Stimulated activated CD8-positive, alpha-beta memory T cell treated with anti-CD3 and anti-CD28 coated beads, Interleukin-12 subunit alpha, Interleukin-12 subunit beta, amount 100 ng/mL, for 24 hours (primary cell): ENCODE measurements around the gene FLVCR2.
"Not testable (repeated sequence)": the region's sequence is repeated elsewhere in the genome, so short reads cannot be mapped to it uniquely, and the experiment has no call there.

Experiments used
- DNase-seq: peaks from one replicate; pipeline ENCODE4 v3.0.0-alpha.2; 2020; ENCODE audit errors: extremely low read depth

FLVCR2 gene

DNA sequence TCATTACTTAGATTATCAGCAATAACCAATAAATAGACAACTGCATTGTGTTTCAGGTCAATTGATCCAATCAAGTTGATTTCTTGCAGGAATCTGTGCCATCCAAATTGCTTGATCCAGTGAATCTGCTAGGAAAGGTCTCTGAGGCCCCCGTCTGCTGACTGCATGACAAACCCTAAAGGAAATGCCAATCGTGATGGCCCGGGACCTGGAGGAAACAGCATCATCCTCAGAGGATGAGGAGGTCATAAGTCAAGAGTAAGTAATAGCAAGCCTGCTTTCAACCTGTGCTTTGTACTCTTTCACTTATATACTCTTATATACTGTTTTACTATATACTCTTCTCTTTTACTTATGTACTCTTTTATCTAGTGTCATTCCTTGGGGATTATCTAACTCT lies 84.5 kb downstream of the FLVCR2 start:
- DNase-seq: no peak

DNA sequence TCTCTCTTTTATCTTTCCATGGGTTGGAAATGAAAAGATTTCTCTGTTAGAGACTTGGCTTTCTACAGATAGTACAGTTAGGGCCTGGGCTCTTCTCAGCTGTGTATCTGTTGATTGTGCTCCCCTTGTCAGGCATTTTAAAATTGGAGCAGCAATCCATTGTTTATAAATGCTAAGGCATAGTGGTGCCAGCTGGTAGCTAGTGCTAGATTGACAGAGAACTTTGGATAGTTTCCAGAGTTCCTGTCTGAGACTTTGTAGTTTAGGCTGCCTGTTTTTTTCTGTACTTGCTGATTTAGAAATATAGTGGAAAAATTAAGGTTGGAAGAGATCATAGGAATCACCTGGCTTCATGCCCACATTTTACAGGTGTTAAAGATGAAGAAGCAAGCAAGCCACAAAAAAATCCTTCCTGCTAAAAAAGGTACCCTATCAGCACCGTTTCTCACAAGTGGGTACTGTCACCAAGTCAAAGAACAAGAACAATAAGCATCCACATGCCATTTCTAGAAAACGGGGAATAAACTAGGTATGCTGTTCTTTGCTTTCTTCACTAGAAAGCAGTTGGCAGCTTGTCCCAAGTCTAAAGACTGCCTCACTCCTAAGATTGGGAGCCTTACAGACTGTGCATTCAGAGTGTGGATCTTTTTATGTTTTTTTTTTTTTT lies 88.8 kb downstream of the FLVCR2 start:
- DNase-seq: no peak

DNA sequence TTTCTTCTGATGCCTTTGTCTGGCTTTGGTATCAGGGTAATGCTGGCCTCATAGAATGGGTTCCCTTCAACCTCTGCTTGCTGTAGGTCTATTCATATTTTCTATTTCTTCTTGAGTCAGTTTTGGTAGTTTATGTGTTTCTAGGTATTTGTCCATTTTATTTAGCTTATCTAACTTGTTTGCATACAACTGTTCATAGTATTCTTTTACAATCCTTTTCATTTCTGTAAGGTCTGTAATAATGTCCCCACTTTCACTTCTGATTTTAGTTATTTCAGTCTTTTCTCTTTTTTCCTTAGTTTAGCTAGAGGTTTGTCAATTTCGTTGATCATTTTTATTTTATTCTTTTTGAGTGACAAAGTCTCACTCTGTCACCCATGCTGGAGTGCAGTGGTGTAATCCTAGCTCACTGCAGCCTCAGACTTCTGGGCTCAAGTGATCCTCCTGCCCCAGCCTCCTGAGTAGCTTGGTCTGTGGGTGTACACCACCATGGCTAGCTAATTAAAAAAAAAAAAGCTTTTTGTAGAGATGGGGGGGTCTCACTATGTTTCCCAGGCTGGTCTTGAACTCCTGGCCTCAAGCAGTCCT lies 94.3 kb downstream of the FLVCR2 start:
- DNase-seq: no peak

DNA sequence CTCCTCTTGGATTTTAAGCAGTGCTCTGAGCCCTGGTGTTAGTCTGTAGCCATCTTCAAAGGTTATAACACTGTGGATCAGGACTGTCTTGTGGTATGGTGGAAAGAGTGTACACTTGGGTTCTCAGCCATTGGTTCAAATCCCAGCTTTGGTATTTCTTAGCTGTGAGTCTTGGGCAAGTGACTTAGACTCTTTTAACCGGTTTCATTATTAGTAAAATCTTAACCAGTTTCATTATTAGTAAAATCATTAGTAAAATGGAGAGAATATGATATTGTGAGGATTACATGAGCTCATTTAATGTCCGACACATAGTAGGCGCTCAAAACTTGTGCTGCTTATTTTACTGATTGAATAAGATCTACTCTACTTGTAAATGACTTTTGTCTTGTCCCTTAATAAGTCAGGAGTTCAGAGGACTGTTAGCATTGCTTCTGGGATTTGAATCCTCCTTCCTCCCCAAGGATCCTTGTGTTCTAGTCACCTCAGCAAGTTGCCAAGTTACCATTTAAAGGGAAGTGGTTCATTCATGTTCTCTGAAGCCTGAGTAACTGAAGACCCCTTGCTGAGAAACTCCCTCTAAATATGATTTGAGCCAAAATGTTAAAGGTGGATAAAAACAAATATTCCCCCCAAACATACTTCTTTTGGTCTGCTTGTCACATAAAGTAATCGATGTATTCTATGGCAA lies 95.1 kb downstream of the FLVCR2 start:
- no peak for DNase-seq

DNA sequence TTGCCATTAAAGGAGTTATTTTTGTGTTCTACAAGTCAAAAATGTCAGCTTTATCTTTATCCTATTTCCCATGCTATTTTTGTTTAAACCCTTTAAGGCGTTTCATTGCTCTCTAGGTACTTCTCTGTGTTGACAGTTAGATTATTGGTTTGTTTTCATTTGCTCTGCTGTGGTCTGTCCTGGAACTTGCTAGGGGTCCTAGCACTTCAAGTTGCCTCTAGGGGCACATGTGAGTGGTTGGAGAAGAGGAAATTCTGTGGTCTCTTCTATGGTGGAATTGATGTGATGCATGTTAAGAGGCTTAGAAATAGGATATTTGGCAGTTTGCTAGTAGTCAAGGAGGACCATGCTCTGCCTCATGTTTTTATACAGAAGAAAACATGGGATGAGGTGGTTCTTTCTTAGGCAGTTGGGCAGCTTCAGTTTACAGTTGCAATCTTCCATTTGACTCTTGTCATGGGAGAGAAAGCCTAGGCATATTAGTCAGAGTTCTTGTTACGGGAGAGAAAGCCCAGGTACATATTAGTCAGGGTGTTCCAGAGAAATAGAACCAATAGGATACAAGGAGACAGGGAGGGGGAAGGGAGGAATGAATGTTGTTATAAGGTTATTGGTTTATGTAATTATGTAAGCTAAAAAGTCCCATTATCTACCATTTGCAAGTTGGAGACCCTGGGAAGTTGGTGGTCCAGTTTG lies 97.0 kb downstream of the FLVCR2 start:
- no peak for DNase-seq

DNA sequence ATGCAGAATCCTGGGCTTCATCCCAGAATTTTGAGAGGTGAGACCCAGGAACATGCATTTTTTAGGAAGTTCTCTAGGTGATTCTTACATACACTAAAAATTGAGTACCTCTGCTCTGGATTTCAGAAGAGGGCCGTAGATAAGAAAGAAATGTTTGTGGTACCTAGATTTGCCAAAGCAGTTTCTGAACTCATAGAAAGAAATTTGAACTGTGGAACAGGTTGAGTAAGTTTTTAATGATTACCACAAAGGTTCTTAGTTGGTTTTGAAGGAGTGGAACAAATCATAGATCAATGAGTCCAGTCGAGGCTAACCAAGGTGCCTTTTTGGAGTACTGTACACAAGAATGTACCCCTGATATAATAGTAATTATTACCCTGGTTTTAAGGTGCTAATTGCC lies 107.5 kb downstream of the FLVCR2 start:
- no peak for DNase-seq

DNA sequence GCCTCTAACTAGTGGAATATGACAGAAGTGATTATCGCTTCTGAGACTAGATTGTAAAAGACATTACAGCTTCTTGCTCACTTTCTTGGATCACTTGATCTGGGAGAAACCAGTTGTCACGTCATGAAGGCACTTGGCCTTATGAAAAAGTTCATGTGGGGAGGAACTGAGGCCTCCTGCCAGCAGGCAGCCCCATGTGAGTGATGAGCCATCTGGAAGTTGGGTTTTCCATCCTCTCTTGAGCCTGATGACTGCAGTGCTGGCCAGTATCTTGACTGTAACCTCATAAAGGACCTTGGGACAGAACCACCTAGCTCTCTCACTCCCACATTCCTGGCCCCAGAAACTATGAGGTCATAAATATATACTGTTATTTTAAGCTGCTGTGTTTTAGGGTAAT lies 110.6 kb downstream of the FLVCR2 start:
- no peak for DNase-seq

DNA sequence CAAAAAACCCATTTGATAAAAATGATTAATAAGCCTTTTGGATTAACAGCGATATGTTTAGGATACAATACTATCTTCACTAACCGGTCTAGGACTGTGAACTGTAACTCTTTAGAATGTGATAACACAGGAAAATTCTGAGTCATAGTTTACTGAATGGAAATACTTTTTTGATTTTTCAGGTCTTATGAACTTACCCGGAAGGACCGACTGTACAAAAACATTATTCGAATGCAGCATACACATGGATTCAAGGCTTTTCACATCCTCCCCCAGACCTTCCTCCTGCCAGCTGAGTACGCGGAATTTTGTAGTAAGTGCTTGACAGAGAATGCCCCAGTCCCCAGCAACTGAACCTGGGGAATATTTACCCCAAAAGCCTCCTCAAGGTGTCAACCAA lies 111.6 kb downstream of the FLVCR2 start:
- DNase-seq: no peak

DNA sequence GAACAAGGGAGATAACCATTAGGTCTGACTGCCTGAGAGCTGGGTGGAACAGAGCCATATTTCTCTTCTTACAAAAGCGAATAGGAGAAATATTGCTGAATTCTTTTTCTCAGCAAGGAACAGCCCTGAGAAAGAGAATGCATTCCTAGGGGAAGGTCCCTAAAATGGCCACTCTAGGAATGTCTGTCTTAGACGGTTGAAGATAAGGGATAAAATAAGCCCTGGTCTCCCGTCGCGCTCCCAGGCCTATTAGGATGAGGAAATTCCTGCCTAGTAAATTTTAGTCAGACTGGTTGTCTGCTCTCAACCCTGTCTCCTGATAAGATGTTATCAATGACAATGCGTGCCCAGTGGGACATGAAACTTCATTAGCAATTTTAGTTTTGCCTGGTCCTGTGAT lies 116.6 kb downstream of the FLVCR2 start:
- not testable (repeated sequence) for DNase-seq

DNA sequence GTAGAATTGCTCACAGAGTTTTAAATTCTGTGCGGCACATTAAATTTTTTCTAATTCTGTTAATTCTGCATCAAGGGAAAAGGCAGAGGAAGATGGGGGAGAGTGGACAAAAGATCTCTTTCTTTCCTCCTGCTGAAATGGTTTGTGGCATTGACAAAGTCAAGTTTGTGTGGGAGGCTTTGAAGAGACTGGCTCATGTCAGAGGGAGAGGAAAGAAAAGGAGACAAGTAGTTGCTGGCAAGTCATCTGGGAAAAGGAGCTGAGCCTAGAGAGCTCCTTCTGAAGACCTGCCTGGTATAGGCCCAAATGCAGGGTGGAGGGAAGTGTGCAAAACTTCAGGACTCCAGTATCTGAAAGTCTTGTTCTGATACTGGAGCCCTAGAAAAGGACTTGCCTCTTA lies 119.0 kb downstream of the FLVCR2 start:
- no peak for DNase-seq
